HG03442 (cell line): Measurements from ENCODE around the gene FCHSD2.
"Not testable (repeated sequence)": the region's sequence is repeated elsewhere in the genome, so short reads cannot be mapped to it uniquely, and the experiment has no call there.

ENCODE experiments used
- ATAC-seq: cut with Tn5 transposase; IDR thresholded peaks from one replicate; pipeline ENCODE4 v1.9.1; 2021; ENCODE audit warnings: mild to moderate bottlenecking, moderate library complexity; ENCODE audit not compliant: unreplicated experiment

The FCHSD2 gene

GRCh38 chr11:73072935-73073481, 69.1 kb downstream of the FCHSD2 start:
- peak; percentile 54 for ATAC-seq

- no peak for ATAC-seq
Observed at GRCh38 chr11:73070653-73071052, 71.5 kb downstream of the FCHSD2 start.

GRCh38 chr11:73061857-73062424, 80.2 kb downstream of the FCHSD2 start:
- not testable (repeated sequence) for ATAC-seq

- not testable (repeated sequence) for ATAC-seq
Observed at GRCh38 chr11:73061434-73061833, 80.7 kb downstream of the FCHSD2 start.

GRCh38 chr11:73059915-73060314, 82.2 kb downstream of the FCHSD2 start:
- ATAC-seq, result no peak

GRCh38 chr11:73058989-73059674, 83.0 kb downstream of the FCHSD2 start:
- no peak for ATAC-seq

- ATAC-seq, result no peak
Observed at GRCh38 chr11:73055655-73056354, 86.3 kb downstream of the FCHSD2 start.

- no peak for ATAC-seq
Observed at GRCh38 chr11:73055002-73055401, 87.1 kb downstream of the FCHSD2 start.

GRCh38 chr11:73053964-73054363, 88.2 kb downstream of the FCHSD2 start:
- no peak for ATAC-seq

- ATAC-seq, result no peak
Observed at GRCh38 chr11:73048446-73048845, 93.7 kb downstream of the FCHSD2 start.

GRCh38 chr11:73047773-73048371, 94.2 kb downstream of the FCHSD2 start:
- ATAC-seq, result peak; percentile 65

GRCh38 chr11:73040046-73040445, 102.1 kb downstream of the FCHSD2 start:
- ATAC-seq, result no peak

- no peak for ATAC-seq
Observed at GRCh38 chr11:73034777-73035176, 107.3 kb downstream of the FCHSD2 start.

GRCh38 chr11:73034331-73034730, 107.8 kb downstream of the FCHSD2 start:
- no peak for ATAC-seq

- no peak for ATAC-seq
Observed at GRCh38 chr11:73030130-73030529, 112.0 kb downstream of the FCHSD2 start.

GRCh38 chr11:73029403-73029802, 112.7 kb downstream of the FCHSD2 start:
- ATAC-seq, result no peak

GRCh38 chr11:73028611-73029010, 113.5 kb downstream of the FCHSD2 start:
- no peak for ATAC-seq

- ATAC-seq, result not testable (repeated sequence)
Observed at GRCh38 chr11:73027840-73028239, 114.3 kb downstream of the FCHSD2 start.

GRCh38 chr11:73024639-73025038, 117.5 kb downstream of the FCHSD2 start:
- no peak for ATAC-seq

- no peak for ATAC-seq
Observed at GRCh38 chr11:73019996-73020395, 122.1 kb downstream of the FCHSD2 start.

GRCh38 chr11:73019449-73019848, 122.7 kb downstream of the FCHSD2 start:
- ATAC-seq, result no peak
